ENCODE data around the gene CYB561D2. TPM values are rescaled to one million over a fixed set of nuclear protein-coding genes. Genes with fewer than 3 reads are reported as not detected.
A peak's percentile ranks its signal among the peaks of the same experiment; 100 is the strongest.

The CYB561D2 gene
- total and polyA plus RNA-seq, 2 of the 13 experiments (the other 11 are each of a cell fraction or from before 2014, with no cell fraction given), result 11.1 to 17.2 TPM

DNA sequence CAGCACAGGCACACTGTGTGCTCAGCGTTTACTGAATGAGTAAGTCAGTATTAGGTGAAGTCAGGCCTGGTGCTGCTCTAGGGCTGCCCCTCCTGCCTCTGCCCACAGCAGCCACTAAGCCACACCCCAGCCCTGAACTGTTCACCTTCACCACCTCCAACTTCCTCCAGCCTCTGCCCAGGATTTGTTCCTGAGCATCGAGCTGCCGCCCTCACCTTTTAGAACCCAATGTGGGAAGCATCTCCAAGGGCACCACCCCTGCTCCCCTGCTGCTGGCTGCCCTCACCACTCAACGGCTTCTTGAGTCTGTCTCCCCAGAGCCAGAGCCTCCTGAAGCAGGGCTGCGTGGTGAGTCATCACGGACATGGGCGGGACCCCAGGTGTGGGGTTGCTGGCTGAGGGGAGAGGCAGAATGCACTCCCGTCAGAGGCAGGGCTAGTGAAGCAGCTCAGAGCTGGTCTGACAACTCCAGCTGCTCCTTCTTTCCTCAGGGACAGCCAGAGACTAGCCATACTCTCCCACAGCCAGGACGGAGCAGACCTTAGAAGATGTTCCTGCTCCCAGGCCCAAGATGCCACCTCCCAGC, 33.9 kb upstream of the CYB561D2 start (continued):
- TF ChIP-seq, protein P1, sequence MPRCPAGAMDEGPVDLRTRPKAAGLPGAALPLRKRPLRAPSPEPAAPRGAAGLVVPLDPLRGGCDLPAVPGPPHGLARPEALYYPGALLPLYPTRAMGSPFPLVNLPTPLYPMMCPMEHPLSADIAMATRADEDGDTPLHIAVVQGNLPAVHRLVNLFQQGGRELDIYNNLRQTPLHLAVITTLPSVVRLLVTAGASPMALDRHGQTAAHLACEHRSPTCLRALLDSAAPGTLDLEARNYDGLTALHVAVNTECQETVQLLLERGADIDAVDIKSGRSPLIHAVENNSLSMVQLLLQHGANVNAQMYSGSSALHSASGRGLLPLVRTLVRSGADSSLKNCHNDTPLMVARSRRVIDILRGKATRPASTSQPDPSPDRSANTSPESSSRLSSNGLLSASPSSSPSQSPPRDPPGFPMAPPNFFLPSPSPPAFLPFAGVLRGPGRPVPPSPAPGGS (CRISPR knock-in tag; IDR thresholded peaks at IDR 0.05), result no peak
- TF ChIP-seq ATF7 (IDR thresholded peaks at IDR 0.05) (no peak), ATF7 (CRISPR knock-in tag; IDR thresholded peaks at IDR 0.05) (no peak), ZNF33A (CRISPR knock-in tag; IDR thresholded peaks at IDR 0.05; ENCODE audit: borderline replicate concordance) (no peak), ZNF709 (CRISPR knock-in tag; IDR thresholded peaks at IDR 0.05) (no peak), ZBTB21 (CRISPR knock-in tag; IDR thresholded peaks at IDR 0.05) (no peak), KDM5B (CRISPR knock-in tag; IDR thresholded peaks at IDR 0.05; ENCODE audit: borderline replicate concordance) (0 out of 2 replicates have a peak, but pooled peaks have one; percentile 32), ZNF12 (CRISPR knock-in tag; IDR thresholded peaks at IDR 0.05) (peak; percentile 78), NBN (conservative IDR thresholded peaks at IDR 0.05) (no peak), NR2F6 (IDR thresholded peaks at IDR 0.05) (no peak), NR2F6 (CRISPR knock-in tag; IDR thresholded peaks at IDR 0.05) (no peak), RFXAP (CRISPR knock-in tag; IDR thresholded peaks at IDR 0.05; ENCODE audit: borderline replicate concordance) (no peak), SP140L (CRISPR knock-in tag; IDR thresholded peaks at IDR 0.05; ENCODE audit: borderline replicate concordance) (no peak), ZMYM4 (CRISPR knock-in tag; IDR thresholded peaks at IDR 0.05) (no peak), RFX1 (IDR thresholded peaks at IDR 0.05) (no peak), FLYWCH1 (CRISPR knock-in tag; IDR thresholded peaks at IDR 0.05) (no peak), ZNF781 (CRISPR knock-in tag; IDR thresholded peaks at IDR 0.05; ENCODE audit: borderline replicate concordance, not compliant biosample characterization) (no peak), ZNF180 (CRISPR knock-in tag; IDR thresholded peaks at IDR 0.05; ENCODE audit: borderline replicate concordance, low read depth) (no peak), FIP1L1 (IDR thresholded peaks at IDR 0.05; ENCODE audit: borderline replicate concordance, insufficient read depth, low read depth, low read length) (no peak), SMARCC2 (IDR thresholded peaks at IDR 0.05) (no peak), ZNF224 (CRISPR knock-in tag; IDR thresholded peaks at IDR 0.05) (no peak)
- TF ChIP-seq, protein P2, sequence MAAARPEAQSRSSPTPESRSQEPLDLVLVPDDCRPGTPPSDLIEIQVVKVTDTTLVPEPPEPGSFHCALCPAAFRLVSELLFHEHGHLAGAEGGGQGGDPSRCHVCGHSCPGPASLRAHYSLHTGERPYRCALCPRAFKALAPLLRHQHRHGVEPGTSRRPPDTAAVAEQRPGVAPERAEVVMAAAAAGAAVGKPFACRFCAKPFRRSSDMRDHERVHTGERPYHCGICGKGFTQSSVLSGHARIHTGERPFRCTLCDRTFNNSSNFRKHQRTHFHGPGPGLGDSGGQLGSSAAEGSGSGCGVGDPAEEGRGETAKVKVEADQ (CRISPR knock-in tag; IDR thresholded peaks at IDR 0.05; ENCODE audit: borderline replicate concordance), result no peak
- TF ChIP-seq, protein P3, sequence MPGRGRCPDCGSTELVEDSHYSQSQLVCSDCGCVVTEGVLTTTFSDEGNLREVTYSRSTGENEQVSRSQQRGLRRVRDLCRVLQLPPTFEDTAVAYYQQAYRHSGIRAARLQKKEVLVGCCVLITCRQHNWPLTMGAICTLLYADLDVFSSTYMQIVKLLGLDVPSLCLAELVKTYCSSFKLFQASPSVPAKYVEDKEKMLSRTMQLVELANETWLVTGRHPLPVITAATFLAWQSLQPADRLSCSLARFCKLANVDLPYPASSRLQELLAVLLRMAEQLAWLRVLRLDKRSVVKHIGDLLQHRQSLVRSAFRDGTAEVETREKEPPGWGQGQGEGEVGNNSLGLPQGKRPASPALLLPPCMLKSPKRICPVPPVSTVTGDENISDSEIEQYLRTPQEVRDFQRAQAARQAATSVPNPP (CRISPR knock-in tag; IDR thresholded peaks at IDR 0.05), result no peak
